Measurements from ENCODE around the gene CSTB. TPM values are rescaled to one million over a fixed set of nuclear protein-coding genes. Genes with fewer than 3 reads are reported as not detected.

The CSTB gene
- total RNA-seq, 1 experiment from 2014 or later = 136 TPM

- no peak overlapping the region for H3K4me2 ChIP-seq
- CTCF ChIA-PET = no interaction called here
Measured at GRCh38 chr21:43735236-43736091, 40.6 kb downstream of the CSTB start.

GRCh38 chr21:43734928-43735229 is 41.2 kb downstream of the CSTB start:
- no peak overlapping the region for H3K4me2 ChIP-seq
- no peaks in the 10 kb centered on the region for H3K27me3 ChIP-seq (ENCODE audit: insufficient read depth, low read depth)
- BruUV-seq (replicated peaks) = no TSS peak
- H3K9me3 ChIP-seq (ENCODE audit: insufficient read depth, low read depth) = no peaks in the 10 kb centered on the region
- no peaks in the 10 kb centered on the region for H3K36me3 ChIP-seq (ENCODE audit: low read depth)
- intact Hi-C loops (cut with micrococcal nuclease; ENCODE audit: unreplicated experiment) = no loop called here
- H3K4me1 ChIP-seq (replicated peaks; ENCODE audit: insufficient read depth) = no peaks in the 10 kb centered on the region
- H3K9me2 ChIP-seq (ENCODE audit: insufficient read depth) = no peaks in the 10 kb centered on the region
- H2AFZ ChIP-seq = no peak overlapping the region
- DNase-seq = no peak
- POLR2A ChIA-PET (ENCODE audit: unreplicated experiment) = no interaction called here
- no peak overlapping the region for H3K4me3 ChIP-seq
- peaks cover 66% of the 10 kb centered on the region for H3K79me2 ChIP-seq (ENCODE audit: low read depth)
- H3F3A ChIP-seq (ENCODE audit: insufficient read depth, low read depth) = peaks cover 8% of the 10 kb centered on the region; the same call in 1 of the 2 replicates
- peaks cover 36% of the 10 kb centered on the region for H4K20me1 ChIP-seq (ENCODE audit: insufficient read depth)
- TF ChIP-seq CTCF (conservative IDR thresholded peaks at IDR 0.05) (no peak), EZH2 (IDR thresholded peaks at IDR 0.05; ENCODE audit: low read depth) (no peak)
- CTCF ChIA-PET = no interaction called here
- no peak overlapping the region for H3K27ac ChIP-seq

More at GRCh38 chr21:43735236-43736091, 40.6 kb downstream of the CSTB start:
- H2AFZ ChIP-seq = no peak overlapping the region
- DNase-seq = no peak
- no peaks in the 10 kb centered on the region for H3K4me1 ChIP-seq (replicated peaks; ENCODE audit: insufficient read depth)
- H3K79me2 ChIP-seq (ENCODE audit: low read depth) = peaks cover 60% of the 10 kb centered on the region
- H4K20me1 ChIP-seq (ENCODE audit: insufficient read depth) = peaks cover 32% of the 10 kb centered on the region
- H3K9me2 ChIP-seq (ENCODE audit: insufficient read depth) = no peaks in the 10 kb centered on the region
- H3K27ac ChIP-seq = no peak overlapping the region
- intact Hi-C loops (cut with micrococcal nuclease; ENCODE audit: unreplicated experiment) = no loop called here
- no peaks in the 10 kb centered on the region for H3K27me3 ChIP-seq (ENCODE audit: insufficient read depth, low read depth)
- BruUV-seq (replicated peaks) = no TSS peak
- H3K36me3 ChIP-seq (ENCODE audit: low read depth) = no peaks in the 10 kb centered on the region
- H3F3A ChIP-seq (ENCODE audit: insufficient read depth, low read depth) = peaks cover 13% of the 10 kb centered on the region; the same call in 1 of the 2 replicates
- TF ChIP-seq EZH2 (IDR thresholded peaks at IDR 0.05; ENCODE audit: low read depth) (no peak), CTCF (conservative IDR thresholded peaks at IDR 0.05) (no peak)
- no peaks in the 10 kb centered on the region for H3K9me3 ChIP-seq (ENCODE audit: insufficient read depth, low read depth)
- H3K4me3 ChIP-seq = no peak overlapping the region
- POLR2A ChIA-PET (ENCODE audit: unreplicated experiment) = no interaction called here

GRCh38 chr21:43734131-43734927 is 41.8 kb downstream of the CSTB start:
- TF ChIP-seq EZH2 (IDR thresholded peaks at IDR 0.05; ENCODE audit: low read depth) (no peak), CTCF (conservative IDR thresholded peaks at IDR 0.05) (no peak)
- Histone ChIP-seq H2AFZ (no peak overlapping the region), H3K4me3 (no peak overlapping the region), H3K27me3 (ENCODE audit: insufficient read depth, low read depth) (no peaks in the 10 kb centered on the region), H3K36me3 (ENCODE audit: low read depth) (no peaks in the 10 kb centered on the region), H3K4me1 (replicated peaks; ENCODE audit: insufficient read depth) (peaks cover 2% of the 10 kb centered on the region; the same call in 1 of the 2 replicates), H4K20me1 (ENCODE audit: insufficient read depth) (peaks cover 42% of the 10 kb centered on the region), H3K4me2 (no peak overlapping the region), H3K9me2 (ENCODE audit: insufficient read depth) (no peaks in the 10 kb centered on the region), H3K79me2 (ENCODE audit: low read depth) (peaks cover 70% of the 10 kb centered on the region), H3K27ac (no peak overlapping the region), H3F3A (ENCODE audit: insufficient read depth, low read depth) (peaks cover 6% of the 10 kb centered on the region; the same call in 1 of the 2 replicates), H3K9me3 (ENCODE audit: insufficient read depth, low read depth) (no peaks in the 10 kb centered on the region)
- no TSS peak for BruUV-seq (replicated peaks)
- no peak for DNase-seq
- ChIA-PET POLR2A (ENCODE audit: unreplicated experiment) (no interaction called here), CTCF (no interaction called here)
- intact Hi-C loops (cut with micrococcal nuclease; ENCODE audit: unreplicated experiment) = no loop called here
